H54 (cell line): ENCODE measurements around the gene GID4.

ENCODE experiments used
- DNase-seq: peaks from one replicate; pipeline ENCODE4 v3.0.0; 2011; ENCODE audit warnings: low spot score, mixed read lengths; ENCODE audit not compliant: insufficient read length
- FAIRE-seq: peaks from 3 replicates; lab custom pipeline; 2011; peaks lifted over from hg19 to GRCh38; lab: Jason Lieb, UNC
- POLR2A ChIP-seq: IDR thresholded peaks from 2 replicates; pipeline ENCODE4 v1.6.1; 2011; ENCODE audit warnings: low read depth, mild to moderate bottlenecking, low read length

The GID4 gene

DNA sequence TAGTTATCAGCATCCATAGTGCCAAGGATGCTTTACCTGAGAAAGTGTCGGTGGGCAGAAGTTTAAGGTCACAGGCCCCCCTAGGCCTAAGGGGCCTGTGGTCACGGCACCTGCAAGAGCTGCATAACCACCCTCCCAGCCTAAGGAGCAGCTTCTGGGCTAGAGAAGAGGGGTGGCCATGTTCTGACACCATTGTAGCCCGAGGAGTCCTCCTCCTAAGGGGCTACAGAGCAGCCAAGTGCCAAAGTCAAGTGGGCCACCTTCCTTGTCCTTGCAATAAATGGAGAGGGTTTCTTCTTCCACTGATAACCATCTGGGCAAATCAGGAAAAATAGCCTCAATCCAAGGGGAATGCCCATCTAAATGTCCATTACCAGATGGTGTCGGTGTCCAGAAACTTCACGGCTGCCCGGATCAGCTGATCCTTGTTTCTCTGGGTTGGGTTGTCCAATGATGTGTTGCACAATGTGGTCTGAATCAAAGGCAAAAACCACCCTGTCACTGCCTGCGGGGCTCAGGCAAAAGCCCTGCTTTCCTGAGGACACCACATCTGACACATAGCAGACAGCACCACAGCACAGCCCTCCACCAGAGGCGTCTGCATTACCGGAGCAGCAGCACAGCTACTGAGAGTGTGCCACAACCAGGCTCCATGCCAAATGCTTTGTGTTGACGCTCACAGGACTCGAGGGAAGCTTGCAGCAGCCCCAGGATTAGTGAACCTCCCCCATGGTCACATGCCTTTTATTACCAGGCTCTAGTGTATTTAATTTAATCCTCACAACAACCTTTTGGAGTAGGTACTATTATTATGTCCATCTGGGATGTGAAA is 13.0 kb upstream of the GID4 start:
- DNase-seq (peak; percentile 67), FAIRE-seq (no peak)
- no peak for TF ChIP-seq POLR2A

DNA sequence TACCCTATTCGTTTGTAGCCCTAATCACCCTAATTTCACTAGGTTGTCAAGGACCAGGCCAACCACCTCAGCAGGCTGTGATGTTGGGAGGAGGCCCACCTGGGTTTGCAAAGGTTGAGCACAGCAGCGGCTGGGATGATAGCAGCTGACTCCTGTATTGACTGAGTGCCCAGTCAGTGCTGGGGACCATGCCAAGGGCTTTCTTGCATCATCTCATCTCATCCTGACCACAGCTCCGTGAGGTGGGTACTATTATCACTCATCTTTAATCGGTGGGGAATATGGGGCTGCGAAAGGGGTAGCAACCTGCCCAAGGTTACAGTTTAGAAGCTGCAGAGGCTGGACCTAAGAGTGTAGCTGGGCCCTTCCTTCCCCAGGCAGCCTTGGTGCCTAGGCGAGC is 11.9 kb upstream of the GID4 start:
- DNase-seq (no peak), FAIRE-seq (no peak)
- no peak for TF ChIP-seq POLR2A

DNA sequence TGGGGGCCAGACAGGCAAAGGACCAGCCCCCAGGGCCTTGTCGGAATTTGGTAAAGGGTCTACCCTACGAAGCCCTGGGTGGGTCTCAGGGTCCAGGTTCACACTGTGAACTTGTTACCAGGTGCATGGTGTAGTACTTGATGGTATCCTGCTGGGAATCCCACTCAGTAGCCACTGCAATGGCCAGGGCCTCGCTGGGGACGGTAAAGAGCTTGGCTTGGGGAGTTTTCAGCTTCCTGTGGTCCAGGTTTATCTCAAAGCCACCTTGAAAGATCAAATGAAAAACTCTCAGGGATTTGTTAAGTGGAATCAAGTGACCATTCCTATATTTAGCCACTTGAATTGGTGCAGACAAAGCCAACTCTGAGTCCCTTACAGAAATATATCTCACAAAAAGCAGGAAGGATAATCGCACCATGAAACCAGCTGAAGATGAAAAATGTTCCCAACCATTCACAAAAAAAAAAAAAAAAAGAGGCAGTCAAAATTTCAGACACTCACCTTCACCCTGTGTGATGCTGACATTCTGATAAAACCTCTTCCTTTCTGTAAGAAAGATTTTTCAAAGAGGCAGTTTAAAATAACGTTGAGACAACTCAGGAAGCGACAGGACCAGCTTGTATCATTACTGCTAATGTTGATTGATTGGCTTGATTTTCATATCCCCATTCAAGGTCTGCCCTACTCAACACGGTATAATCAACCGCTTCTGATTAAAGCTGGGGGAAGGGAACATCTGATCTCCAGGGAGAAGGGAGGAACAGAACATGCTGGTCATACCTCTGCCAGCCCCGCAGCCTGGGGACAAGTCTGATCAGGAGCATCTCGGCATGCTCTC is 10.9 kb upstream of the GID4 start:
- DNase-seq (no peak), FAIRE-seq (no peak)
- TF ChIP-seq POLR2A, result no peak

DNA sequence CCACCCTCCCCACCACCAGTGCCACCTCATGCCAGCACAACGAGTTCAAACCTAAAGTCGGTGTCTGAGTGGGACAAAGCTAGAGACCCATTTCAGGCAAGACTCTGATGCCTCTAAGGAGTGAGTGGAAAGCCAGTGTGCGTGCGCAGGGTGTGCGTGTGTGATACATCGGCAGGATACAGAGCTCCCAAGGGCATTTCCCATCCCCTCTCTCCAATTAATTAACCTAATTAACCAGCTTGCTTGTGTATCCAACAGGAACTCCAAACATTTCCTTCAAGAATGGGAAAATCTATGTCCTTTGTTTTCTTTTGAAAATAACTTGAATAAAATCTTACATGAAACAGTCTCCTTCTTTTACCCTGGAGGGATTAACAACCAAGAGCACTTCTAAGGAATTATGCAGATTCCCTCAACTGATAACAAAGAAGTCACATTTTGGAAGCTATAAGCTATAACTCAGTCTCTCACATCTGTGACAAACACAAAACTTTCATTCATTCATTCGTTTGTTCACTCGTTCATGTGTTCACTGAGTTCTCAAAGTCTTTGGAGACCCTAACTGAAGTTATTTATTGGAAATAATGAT is 10.2 kb upstream of the GID4 start:
- TF ChIP-seq POLR2A, result no peak
- no peak for FAIRE-seq
- no peak for DNase-seq

DNA sequence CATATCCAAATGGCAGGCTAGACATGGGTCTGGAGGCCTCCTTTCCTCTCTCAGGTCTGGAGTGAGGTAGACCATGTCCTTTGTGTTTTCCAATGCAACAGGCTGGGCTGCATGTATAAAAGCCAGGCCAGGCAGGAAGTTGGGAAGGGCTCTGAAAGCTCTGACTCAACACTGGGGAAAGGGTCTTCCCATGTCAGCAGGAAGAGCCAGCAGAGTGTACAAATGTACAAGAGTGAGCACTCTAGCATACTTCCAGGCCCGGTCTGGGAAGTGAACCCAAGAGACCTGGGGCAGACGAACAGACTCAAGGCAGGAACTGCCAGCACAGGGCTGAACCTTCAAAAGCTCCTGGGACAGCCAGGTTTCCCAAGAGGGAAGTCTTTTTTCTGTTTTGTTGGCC is 7.3 kb upstream of the GID4 start:
- DNase-seq (no peak), FAIRE-seq (no peak)
- no peak for TF ChIP-seq POLR2A

DNA sequence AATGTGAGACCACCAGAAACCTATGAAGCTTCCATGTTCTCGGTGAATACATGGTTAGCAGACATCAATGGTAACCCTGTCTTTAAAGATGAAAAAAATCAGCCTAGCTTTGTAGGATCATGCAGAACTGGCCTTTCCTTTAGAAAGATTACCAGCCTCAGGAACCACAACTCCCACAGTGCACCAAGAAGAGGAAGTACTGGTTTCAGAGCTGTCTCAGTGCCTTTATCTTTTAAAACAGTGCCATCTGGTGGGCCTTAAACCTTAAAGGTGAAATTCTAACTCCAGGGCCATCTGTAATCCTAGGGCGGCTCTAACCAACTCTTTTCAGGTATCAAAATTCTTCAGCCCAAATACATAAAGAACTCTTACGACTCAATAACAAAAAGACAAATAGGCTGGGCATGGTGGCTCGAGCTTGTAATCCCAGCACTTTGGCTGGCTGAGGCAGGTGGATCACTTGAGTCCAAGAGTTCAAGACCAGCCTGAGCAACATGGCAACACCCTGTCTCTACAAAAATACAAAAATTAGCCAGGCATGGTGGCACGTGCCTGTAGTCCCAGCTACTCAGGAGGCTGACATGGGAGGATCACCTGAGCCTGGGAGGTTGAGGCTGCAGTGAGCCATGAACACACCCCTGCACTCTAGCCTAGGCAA is 5.6 kb upstream of the GID4 start:
- no peak for TF ChIP-seq POLR2A
- DNase-seq (peak; percentile 91), FAIRE-seq (peak; percentile 64)

DNA sequence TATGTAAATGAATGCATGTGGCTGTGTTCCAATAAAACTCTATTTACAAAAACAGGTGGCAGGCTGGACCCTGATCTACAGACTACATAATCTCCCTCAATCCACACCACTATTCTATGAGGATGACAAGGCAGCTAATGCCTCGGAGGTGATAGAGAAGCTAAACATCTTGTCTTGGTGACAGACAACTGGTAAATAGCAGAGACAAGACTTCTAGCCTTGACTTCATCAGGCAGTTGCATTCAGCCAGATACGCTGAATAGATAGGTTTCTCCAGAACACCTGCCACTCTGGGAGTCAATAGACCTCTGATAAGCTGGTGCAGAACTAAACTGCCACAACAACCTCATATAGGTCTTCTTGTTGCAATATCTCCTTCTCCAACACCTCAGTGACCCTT is 3.5 kb upstream of the GID4 start:
- no peak for DNase-seq
- no peak for TF ChIP-seq POLR2A
- FAIRE-seq, result no peak

DNA sequence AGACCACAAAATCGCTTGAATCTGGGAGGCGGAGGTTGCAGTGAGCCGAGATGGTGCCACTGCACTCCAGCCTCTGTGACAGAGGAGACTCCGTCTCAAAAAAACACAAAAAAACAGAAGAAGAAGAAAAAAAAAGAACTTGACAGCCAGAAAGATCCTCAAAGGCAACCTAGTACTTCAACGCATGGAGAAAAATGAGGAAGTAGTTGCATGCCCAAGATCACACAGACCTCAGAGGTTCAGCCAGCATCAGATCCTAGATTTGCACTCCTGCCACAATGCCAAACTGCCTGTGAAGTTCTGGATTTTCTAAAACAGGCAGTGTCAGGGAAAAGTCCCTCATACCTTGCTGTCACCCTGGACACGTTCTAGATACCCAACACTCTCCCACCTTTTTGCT is 1.7 kb upstream of the GID4 start:
- no peak for TF ChIP-seq POLR2A
- no peak for FAIRE-seq
- no peak for DNase-seq

DNA sequence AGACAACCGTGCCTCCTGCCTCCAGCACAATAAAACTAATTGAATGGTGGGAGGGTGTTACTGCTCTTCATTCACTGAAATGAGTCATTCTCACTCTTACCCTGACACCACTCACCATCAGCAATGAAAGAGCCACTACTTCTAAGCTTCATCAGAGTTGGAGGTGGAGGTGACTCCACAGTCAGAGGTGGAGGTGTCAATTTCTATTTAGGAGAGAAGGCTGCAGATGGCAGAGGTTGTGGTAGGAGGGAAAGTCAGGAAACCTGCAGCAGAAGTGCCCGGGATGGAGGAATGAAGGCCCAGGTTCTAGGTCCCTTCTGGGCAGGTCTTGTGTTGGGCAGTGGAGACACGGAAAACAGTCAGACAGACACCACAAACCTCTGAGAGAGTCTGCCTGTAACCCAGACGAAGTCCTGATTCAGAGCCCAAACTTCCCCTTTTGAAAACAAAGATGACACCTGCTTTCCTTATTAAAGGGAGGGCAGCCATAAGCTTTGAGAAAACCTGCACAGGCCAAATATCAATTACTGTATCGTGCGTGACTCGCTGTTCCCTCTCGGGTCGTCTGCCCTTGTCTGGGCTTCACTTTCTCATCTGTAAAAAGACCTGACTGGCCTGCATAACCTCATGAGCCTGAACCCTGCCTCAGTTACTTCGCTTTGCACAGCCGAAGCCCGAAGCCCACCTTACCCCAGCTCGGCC is 908 bp upstream of the GID4 start:
- no peak for FAIRE-seq
- no peak for DNase-seq
- TF ChIP-seq POLR2A, result no peak

DNA sequence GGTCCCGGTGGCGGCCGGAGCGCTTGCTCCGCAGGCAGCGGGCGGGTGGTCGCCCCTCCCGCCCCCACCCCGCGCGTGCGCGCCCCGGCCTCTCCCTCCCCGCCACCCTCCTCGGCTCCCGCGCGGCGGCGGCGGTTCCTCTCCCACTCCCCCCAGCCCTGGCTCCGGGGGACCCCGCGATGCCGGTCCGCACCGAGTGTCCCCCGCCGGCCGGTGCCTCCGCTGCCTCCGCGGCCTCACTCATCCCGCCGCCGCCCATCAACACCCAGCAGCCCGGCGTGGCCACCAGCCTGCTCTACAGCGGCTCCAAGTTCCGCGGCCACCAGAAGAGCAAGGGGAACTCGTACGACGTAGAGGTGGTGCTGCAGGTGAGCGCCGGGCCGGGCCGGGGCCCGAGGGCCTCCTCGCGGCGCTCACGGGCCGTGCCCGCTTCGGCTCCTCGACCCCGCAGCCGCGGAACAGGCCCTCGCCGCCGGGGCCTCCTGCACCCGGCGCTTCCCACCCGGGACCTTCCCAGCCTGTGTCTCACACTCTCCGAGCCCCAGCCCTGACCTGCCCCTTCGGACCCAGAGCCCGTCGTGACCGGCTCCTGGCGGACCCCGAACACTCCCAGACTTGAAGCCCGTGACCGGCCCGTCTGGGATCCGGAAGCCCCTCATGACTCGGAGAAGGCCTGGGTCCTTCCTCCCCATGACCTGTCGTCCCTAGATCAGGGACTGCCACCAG is 490 bp downstream of the GID4 start:
- FAIRE-seq, result no peak
- peak; percentile 64 for DNase-seq
- TF ChIP-seq POLR2A, result no peak

DNA sequence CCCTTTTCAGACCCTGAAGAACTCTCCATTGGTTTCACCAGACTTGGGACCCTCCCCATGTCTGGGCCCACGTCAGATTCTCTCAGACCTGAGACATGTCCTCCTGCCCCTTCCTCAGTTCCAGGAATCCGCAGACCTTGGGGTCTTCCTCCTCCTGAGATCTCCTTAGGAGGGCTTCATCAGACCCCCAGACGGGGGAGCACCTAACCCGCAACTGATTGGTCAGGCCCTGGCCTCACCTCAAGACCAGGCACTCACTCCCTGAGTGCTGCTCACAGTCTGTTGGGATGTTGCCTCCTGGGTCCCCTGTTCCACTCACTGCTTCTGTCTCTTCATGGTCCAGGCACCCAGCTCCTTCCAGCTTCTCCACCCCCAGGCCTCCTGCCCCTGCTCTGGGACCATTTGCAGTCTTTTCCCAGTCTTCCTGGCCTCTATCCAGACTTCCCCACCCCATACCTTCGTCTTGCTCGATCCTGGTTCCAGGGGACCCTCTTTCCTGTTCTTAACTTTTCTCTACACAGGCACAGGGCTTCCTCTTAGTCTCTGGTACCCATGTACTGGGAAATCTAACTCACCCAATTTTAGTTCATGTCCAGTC is 1.2 kb downstream of the GID4 start:
- FAIRE-seq, result no peak
- DNase-seq, result no peak
- no peak for TF ChIP-seq POLR2A

DNA sequence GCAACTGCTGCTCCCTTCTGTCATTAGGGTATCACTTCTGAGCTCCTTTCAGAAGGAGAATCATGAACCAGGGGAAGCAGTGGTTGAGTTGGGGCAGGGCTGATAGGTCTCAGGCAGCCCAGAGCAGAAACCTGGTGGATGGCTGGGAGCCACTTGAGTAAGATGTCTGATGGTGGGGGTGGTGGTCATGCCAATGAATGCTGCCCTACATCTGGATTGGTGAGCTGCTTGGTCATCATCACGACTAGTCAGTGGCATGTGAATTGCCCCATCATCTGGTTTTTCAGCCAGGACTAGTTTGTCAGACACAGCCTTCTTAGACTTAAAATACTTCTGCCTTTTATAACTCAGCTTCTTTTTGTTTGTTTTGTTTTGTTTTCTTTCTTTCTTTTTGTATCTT is 2.6 kb downstream of the GID4 start:
- FAIRE-seq, result no peak
- DNase-seq, result peak; percentile 48
- TF ChIP-seq POLR2A, result no peak
